Breast epithelium (tissue), 3 donors: ENCODE measurements around the gene ZP3.

Experiments used
- POLR2A ChIP-seq: fragments of 450-650 bp; IDR thresholded peaks from one replicate; pipeline ENCODE4 v1.6.1; 2016; ENCODE audit warnings: antibody characterized with exemption, mild to moderate bottlenecking, moderate library complexity
- TF ChIP-seq, protein P1 (sequence below), 3 donors: fragments of 450-650 bp; IDR thresholded peaks; one replicate each; pipeline ENCODE4 v1.5.1; 2016 to 2017; ENCODE audit warnings: antibody characterized with exemption in 3 of 3, mild to moderate bottlenecking in 3 of 3, moderate library complexity in 3 of 3

DNA sequence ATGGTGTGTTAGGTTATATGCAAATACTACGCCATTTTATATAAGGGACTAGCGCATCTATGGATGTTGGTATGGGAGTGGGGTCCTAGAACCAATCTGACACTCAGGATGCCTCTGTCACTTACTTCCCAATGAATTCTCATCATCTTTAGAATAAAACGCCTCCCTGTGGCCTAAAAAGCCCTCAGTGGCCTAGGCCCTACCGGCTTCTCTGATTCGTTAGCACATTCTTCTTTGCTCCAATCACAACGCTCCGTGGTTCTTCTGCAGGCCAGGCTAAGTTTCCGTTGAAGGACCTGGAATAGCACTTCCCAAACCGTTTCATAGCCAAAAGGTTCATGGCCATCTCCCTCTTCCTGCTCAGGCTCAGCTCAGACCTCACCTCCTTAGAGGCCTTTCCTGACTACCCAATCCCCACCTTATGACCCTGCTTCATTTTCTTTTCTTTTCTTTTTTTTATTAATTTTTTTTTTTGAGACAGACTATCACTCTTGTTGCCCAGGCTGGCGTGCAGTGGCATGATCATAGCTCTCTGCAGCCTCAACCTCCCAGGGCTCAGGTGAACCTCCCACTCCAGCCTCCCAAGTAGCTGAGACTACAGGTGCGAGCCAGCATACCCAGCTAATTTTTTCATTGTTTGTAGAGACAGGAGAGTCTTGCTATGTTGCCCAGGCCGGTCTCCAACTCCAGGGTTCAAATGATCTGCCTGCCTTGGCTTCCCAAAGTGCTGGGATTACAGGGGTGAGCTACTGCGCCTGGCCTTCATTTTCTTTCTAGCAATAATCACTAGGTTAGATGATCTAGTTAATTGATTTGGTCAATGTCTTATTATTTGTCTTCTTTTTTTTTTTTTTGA is 41.4 kb upstream of the ZP3 start:
- no peak for TF ChIP-seq POLR2A
- TF ChIP-seq, protein P1, sequence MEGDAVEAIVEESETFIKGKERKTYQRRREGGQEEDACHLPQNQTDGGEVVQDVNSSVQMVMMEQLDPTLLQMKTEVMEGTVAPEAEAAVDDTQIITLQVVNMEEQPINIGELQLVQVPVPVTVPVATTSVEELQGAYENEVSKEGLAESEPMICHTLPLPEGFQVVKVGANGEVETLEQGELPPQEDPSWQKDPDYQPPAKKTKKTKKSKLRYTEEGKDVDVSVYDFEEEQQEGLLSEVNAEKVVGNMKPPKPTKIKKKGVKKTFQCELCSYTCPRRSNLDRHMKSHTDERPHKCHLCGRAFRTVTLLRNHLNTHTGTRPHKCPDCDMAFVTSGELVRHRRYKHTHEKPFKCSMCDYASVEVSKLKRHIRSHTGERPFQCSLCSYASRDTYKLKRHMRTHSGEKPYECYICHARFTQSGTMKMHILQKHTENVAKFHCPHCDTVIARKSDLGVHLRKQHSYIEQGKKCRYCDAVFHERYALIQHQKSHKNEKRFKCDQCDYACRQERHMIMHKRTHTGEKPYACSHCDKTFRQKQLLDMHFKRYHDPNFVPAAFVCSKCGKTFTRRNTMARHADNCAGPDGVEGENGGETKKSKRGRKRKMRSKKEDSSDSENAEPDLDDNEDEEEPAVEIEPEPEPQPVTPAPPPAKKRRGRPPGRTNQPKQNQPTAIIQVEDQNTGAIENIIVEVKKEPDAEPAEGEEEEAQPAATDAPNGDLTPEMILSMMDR (IDR thresholded peaks at IDR 0.05): no peak
